Naive thymus-derived CD4-positive, alpha-beta T cell (primary cell): ENCODE data around the gene WDR93. TPM values are rescaled to one million over a fixed set of nuclear protein-coding genes. Genes with fewer than 3 reads are reported as not detected.
"Not testable (repeated sequence)": the region's sequence is repeated elsewhere in the genome, so short reads cannot be mapped to it uniquely, and the experiment has no call there.

Experiments
- ATAC-seq: fragments of 150-1000 bp; cut with Tn5 transposase; 2 replicates; pipeline ENCODE4 v1.10.0; 2021; ENCODE audit warnings: mild to moderate bottlenecking, moderate library complexity
- CTCF ChIA-PET: fragments of 350-600 bp; sonication (Branson Sonifier 250); formaldehyde crosslinking; loops from one replicate; lab custom pipeline; 2021; ENCODE audit warnings: antibody characterized with exemption; lab: Charles Lee
- POLR2A ChIA-PET: fragments of 350-600 bp; sonication (Branson Sonifier 250); formaldehyde crosslinking; loops from one replicate; lab custom pipeline; 2021; ENCODE audit warnings: antibody characterized with exemption, inconsistent platforms; lab: Charles Lee
- DNase-seq, 9 donors: peaks; one replicate each; pipeline versions ENCODE4 v3.0.0 to v3.0.0-alpha.2; 2020 to 2022; ENCODE audit warnings: mixed read lengths in 1 of 9
- H3K27ac ChIP-seq: one replicate; pipeline ENCODE4 v1.7.0; 2013; ENCODE audit warnings: mild to moderate bottlenecking, low read depth, low read length, moderate library complexity
- H3K27me3 ChIP-seq, 2 donors: one replicate each; pipeline ENCODE4 v1.7.0; 2013; ENCODE audit warnings: low read length in 2 of 2, mild to moderate bottlenecking in 2 of 2, moderate library complexity in 2 of 2; ENCODE audit not compliant: control insufficient read depth in 2 of 2, insufficient read depth in 2 of 2
- H3K36me3 ChIP-seq, 3 experiments: 1 replicate in 2 of 3; 2 replicates in 1 of 3; pipeline ENCODE4 v1.7.0; 2013; ENCODE audit warnings: low read length in 3 of 3, mild to moderate bottlenecking in 3 of 3, moderate library complexity in 1 of 3; ENCODE audit not compliant: insufficient read depth in 3 of 3, control insufficient read depth in 2 of 3
- H3K4me1 ChIP-seq, 2 donors: one replicate each; pipeline ENCODE4 v1.7.0; 2013; ENCODE audit warnings: low read length in 2 of 2, mild to moderate bottlenecking in 2 of 2, moderate library complexity in 1 of 2; ENCODE audit not compliant: control insufficient read depth in 2 of 2, insufficient read depth in 2 of 2
- H3K4me3 ChIP-seq: 2 replicates; pipeline ENCODE4 v1.7.0; 2013; ENCODE audit warnings: mild to moderate bottlenecking, low read length
- H3K9me3 ChIP-seq, 3 experiments: 1 replicate in 2 of 3; 2 replicates in 1 of 3; pipeline ENCODE4 v1.7.0; 2013; ENCODE audit warnings: low read length in 3 of 3; ENCODE audit not compliant: control insufficient read depth in 2 of 3
- H3K27ac Mint-ChIP-seq, 9 donors: one replicate each; pipeline ENCODE4 v1.8.0; 2020 to 2022; ENCODE audit warnings: mixed read lengths in 9 of 9, mild to moderate bottlenecking in 8 of 9, moderate library complexity in 5 of 9, inconsistent platforms in 2 of 9
- H3K27me3 Mint-ChIP-seq, 5 donors: one replicate each; pipeline ENCODE4 v1.8.0; 2021 to 2022; ENCODE audit warnings: mixed read lengths in 5 of 5, mild to moderate bottlenecking in 1 of 5
- H3K36me3 Mint-ChIP-seq, 5 donors: one replicate each; pipeline ENCODE4 v1.8.0; 2020 to 2022; ENCODE audit warnings: mixed read lengths in 5 of 5, mild to moderate bottlenecking in 3 of 5, inconsistent platforms in 1 of 5
- H3K4me1 Mint-ChIP-seq, 7 donors: one replicate each; pipeline ENCODE4 v1.8.0; 2020 to 2022; ENCODE audit warnings: mixed read lengths in 7 of 7, mild to moderate bottlenecking in 3 of 7, inconsistent platforms in 1 of 7
- H3K4me3 Mint-ChIP-seq, 10 donors: one replicate each; pipeline ENCODE4 v1.8.0; 2020 to 2022; ENCODE audit warnings: mild to moderate bottlenecking in 10 of 10, mixed read lengths in 10 of 10, moderate library complexity in 6 of 10, inconsistent platforms in 2 of 10
- H3K9me3 Mint-ChIP-seq, 11 donors: one replicate each; pipeline ENCODE4 v1.8.0; 2020 to 2022; ENCODE audit warnings: mixed read lengths in 11 of 11, mild to moderate bottlenecking in 4 of 11, inconsistent platforms in 1 of 11, moderate library complexity in 1 of 11
- intact Hi-C, 2 donors: fragments of 100-400 bp; cut with micrococcal nuclease; formaldehyde crosslinking; loops; one replicate each; pipeline ENCODE4 v1.15.1; 2023
- polyA plus RNA-seq, 2 donors: library from polyadenylated mRNA; unstranded; fragments of 300-500 nt; fragmentation: Illumina TruSeq; gene quantifications; one replicate each; pipeline ENCODE4 v1.2.3, GENCODE V29; 2021
- total RNA-seq, 6 experiments: library from RNA in 5 of 6; stranded (reverse) in 5 of 6; gene quantifications; 1 replicate in 5 of 6; 2 replicates in 1 of 6; pipeline ENCODE4 v1.2.3 and lab custom pipeline; 2021 to 2026

The WDR93 gene
- total and polyA plus RNA-seq, 7 experiments from 2014 or later: 0.27 TPM; not detected in 6

- Histone ChIP-seq H3K27ac (no peak overlapping the region), H3K4me3 (no peak overlapping the region), H3K4me1 (no peaks in the 10 kb centered on the region), H3K36me3 (no peaks in the 10 kb centered on the region), H3K9me3 (no peaks in the 10 kb centered on the region), H3K27me3 (no peaks in the 10 kb centered on the region)
- no peak overlapping the region for H3K4me3 Mint-ChIP-seq
- DNase-seq: no peak
- H3K4me1 Mint-ChIP-seq: peaks cover 0 to 13% (median 0%) of the 10 kb centered on the region in 7 donors
- POLR2A ChIA-PET: no interaction called here
- no peak overlapping the region for H3K27ac Mint-ChIP-seq
- CTCF ChIA-PET: no interaction called here
- intact Hi-C loops: no loop called here
- ATAC-seq: no peak
- H3K27me3 Mint-ChIP-seq: peaks cover 6 to 10% (median 7%) of the 10 kb centered on the region in 5 donors
- H3K9me3 Mint-ChIP-seq: peaks cover 3 to 18% (median 9%) of the 10 kb centered on the region in 11 donors
- H3K36me3 Mint-ChIP-seq: peaks cover 0 to 4% (median 3%) of the 10 kb centered on the region in 5 donors
These were observed 95.1 kb downstream of the WDR93 start for GRCh38 chr15:89785774-89786140.

- intact Hi-C loops: no loop called here
- Mint-ChIP-seq H3K4me3 (no peak overlapping the region), H3K27me3 (peaks cover 4 to 9% (median 5%) of the 10 kb centered on the region in 5 donors), H3K27ac (no peak overlapping the region), H3K4me1 (peaks cover 0 to 2% (median 0%) of the 10 kb centered on the region in 7 donors), H3K9me3 (peaks cover 3 to 18% (median 9%) of the 10 kb centered on the region in 11 donors), H3K36me3 (peaks cover 0 to 4% (median 3%) of the 10 kb centered on the region in 5 donors)
- POLR2A ChIA-PET: no interaction called here
- no peak overlapping the region for H3K27ac ChIP-seq
- CTCF ChIA-PET: no interaction called here
- H3K36me3 ChIP-seq: no peaks in the 10 kb centered on the region
- H3K4me3 ChIP-seq: no peak overlapping the region
- H3K27me3 ChIP-seq: no peaks in the 10 kb centered on the region
- H3K4me1 ChIP-seq: no peaks in the 10 kb centered on the region
- DNase-seq: no peak
- no peak for ATAC-seq
- no peaks in the 10 kb centered on the region for H3K9me3 ChIP-seq
These were observed 97.3 kb downstream of the WDR93 start for GRCh38 chr15:89787944-89788343.

GRCh38 chr15:89788585-89788984 lies 98.0 kb downstream of the WDR93 start:
- CTCF ChIA-PET: interaction anchor here (1.1 kb wide), 1 partner anchor 13 kb away, joined by 3 read pairs; no protein-coding TSS in a partner anchor
- DNase-seq, H3K4me3 Mint-ChIP-seq, H3K4me3 ChIP-seq, H3K27ac ChIP-seq, H3K9me3 ChIP-seq, H3K36me3 Mint-ChIP-seq, H3K27me3 ChIP-seq, H3K4me1 ChIP-seq, H3K27me3 Mint-ChIP-seq, POLR2A ChIA-PET, ATAC-seq, H3K4me1 Mint-ChIP-seq, H3K27ac Mint-ChIP-seq, intact Hi-C loops, H3K36me3 ChIP-seq: not testable (repeated sequence)
- H3K9me3 Mint-ChIP-seq: peaks cover 3 to 18% (median 9%) of the 10 kb centered on the region in 11 donors

GRCh38 chr15:89790206-89790605 lies 99.6 kb downstream of the WDR93 start:
- Histone ChIP-seq H3K27ac (no peak overlapping the region), H3K36me3 (no peaks in the 10 kb centered on the region)

GRCh38 chr15:89790661-89791060 lies 100.0 kb downstream of the WDR93 start:
- H3K4me3 ChIP-seq: no peak overlapping the region
- ChIA-PET CTCF (no interaction called here), POLR2A (no interaction called here)
- Mint-ChIP-seq H3K9me3 (peaks cover 3 to 28% (median 11%) of the 10 kb centered on the region in 11 donors), H3K27ac (no peak overlapping the region), H3K4me3 (peak overlapping the region in 1 of 10 donors; percentile 29), H3K4me1 (no peaks in the 10 kb centered on the region), H3K27me3 (peaks cover 0 to 17% (median 5%) of the 10 kb centered on the region in 5 donors), H3K36me3 (peaks cover 0 to 4% (median 3%) of the 10 kb centered on the region in 5 donors)
- no peaks in the 10 kb centered on the region for H3K36me3 ChIP-seq
- ATAC-seq: no peak
- no peaks in the 10 kb centered on the region for H3K4me1 ChIP-seq
- H3K27ac ChIP-seq: no peak overlapping the region
- H3K27me3 ChIP-seq: no peaks in the 10 kb centered on the region
- H3K9me3 ChIP-seq: peaks cover 0 to under 1% (median 0%) of the 10 kb centered on the region in 3 experiments
- intact Hi-C loops: no loop called here
- no peak for DNase-seq

More at GRCh38 chr15:89790206-89790605, 99.6 kb downstream of the WDR93 start:
- no peak for DNase-seq
- Histone ChIP-seq H3K9me3 (no peaks in the 10 kb centered on the region), H3K4me1 (no peaks in the 10 kb centered on the region), H3K4me3 (no peak overlapping the region), H3K27me3 (no peaks in the 10 kb centered on the region)
- no peak overlapping the region for H3K27ac Mint-ChIP-seq
- ChIA-PET CTCF (no interaction called here), POLR2A (interaction anchor here (0.6 kb wide), 1 partner anchor 649 kb away, joined by 3 read pairs; no protein-coding TSS in a partner anchor)
- no peaks in the 10 kb centered on the region for H3K4me1 Mint-ChIP-seq
- H3K27me3 Mint-ChIP-seq: peaks cover 0 to 15% (median 5%) of the 10 kb centered on the region in 5 donors
- H3K9me3 Mint-ChIP-seq: peaks cover 3 to 26% (median 9%) of the 10 kb centered on the region in 11 donors
- peaks cover 0 to 4% (median 3%) of the 10 kb centered on the region in 5 donors for H3K36me3 Mint-ChIP-seq
- intact Hi-C loops: no loop called here
- H3K4me3 Mint-ChIP-seq: no peak overlapping the region
- no peak for ATAC-seq

- POLR2A ChIA-PET: no interaction called here
- CTCF ChIA-PET: no interaction called here
These were observed 101.6 kb downstream of the WDR93 start for GRCh38 chr15:89792106-89792805.

More at GRCh38 chr15:89792106-89792805, 101.6 kb downstream of the WDR93 start:
- no peak overlapping the region for H3K27ac Mint-ChIP-seq
- H3K4me3 Mint-ChIP-seq: no peak overlapping the region
- intact Hi-C loops: no loop called here
- Histone ChIP-seq H3K4me3 (no peak overlapping the region), H3K9me3 (peaks cover 0 to 3% (median 0%) of the 10 kb centered on the region in 3 experiments), H3K4me1 (no peaks in the 10 kb centered on the region), H3K27ac (no peak overlapping the region), H3K36me3 (no peaks in the 10 kb centered on the region), H3K27me3 (no peaks in the 10 kb centered on the region)
- peaks cover 0 to 6% (median 3%) of the 10 kb centered on the region in 5 donors for H3K36me3 Mint-ChIP-seq
- H3K9me3 Mint-ChIP-seq: peaks cover 4 to 40% (median 16%) of the 10 kb centered on the region in 11 donors
- DNase-seq: no peak
- H3K4me1 Mint-ChIP-seq: no peaks in the 10 kb centered on the region
- ATAC-seq: no peak
- H3K27me3 Mint-ChIP-seq: peaks cover 0 to 16% (median 5%) of the 10 kb centered on the region in 5 donors
